ENCODE results near the gene TMEM250.

DNA sequence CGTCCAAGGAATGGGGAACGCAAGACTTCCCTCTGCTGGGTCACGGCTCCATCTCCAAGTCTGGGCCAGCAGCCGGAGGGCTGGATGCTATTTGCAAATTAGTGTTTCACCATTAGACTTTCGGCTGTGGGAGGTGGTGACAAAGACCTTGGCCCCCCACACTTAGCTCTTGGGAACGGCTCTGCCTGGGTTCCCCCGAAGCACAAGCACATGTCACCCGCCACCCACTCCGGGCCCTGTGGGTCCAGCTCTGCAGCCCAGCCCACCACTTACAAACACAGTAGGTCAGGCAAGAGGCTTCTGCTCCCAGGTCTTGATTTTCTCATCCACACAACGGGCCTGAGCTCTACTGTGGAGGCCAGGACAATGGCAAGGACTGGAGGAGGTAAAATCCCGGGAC is 25.8 kb upstream of the TMEM250 start:
- TF ChIP-seq, protein P1, sequence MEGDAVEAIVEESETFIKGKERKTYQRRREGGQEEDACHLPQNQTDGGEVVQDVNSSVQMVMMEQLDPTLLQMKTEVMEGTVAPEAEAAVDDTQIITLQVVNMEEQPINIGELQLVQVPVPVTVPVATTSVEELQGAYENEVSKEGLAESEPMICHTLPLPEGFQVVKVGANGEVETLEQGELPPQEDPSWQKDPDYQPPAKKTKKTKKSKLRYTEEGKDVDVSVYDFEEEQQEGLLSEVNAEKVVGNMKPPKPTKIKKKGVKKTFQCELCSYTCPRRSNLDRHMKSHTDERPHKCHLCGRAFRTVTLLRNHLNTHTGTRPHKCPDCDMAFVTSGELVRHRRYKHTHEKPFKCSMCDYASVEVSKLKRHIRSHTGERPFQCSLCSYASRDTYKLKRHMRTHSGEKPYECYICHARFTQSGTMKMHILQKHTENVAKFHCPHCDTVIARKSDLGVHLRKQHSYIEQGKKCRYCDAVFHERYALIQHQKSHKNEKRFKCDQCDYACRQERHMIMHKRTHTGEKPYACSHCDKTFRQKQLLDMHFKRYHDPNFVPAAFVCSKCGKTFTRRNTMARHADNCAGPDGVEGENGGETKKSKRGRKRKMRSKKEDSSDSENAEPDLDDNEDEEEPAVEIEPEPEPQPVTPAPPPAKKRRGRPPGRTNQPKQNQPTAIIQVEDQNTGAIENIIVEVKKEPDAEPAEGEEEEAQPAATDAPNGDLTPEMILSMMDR (IDR thresholded peaks at IDR 0.05 in 4 of 5, conservative IDR thresholded peaks at IDR 0.05 in 1 of 5): no peak
- no peak for TF ChIP-seq POLR2A (IDR thresholded peaks at IDR 0.05)

All from gastrocnemius medialis (tissue), 4 donors.